Endothelial cell of umbilical vein (primary cell): ENCODE results near the gene DAB1. TPM values are rescaled to one million over a fixed set of nuclear protein-coding genes. Genes with fewer than 3 reads are reported as not detected.

Source experiments
- BruUV-seq: library from RNA; stranded (reverse); fragments of 400-500 nt; replicated peaks from 2 replicates; lab custom pipeline; 2021; lab: Mats Ljungman, UMichigan
- CTCF ChIA-PET: fragments of 300-600, 350-600 bp; sonication (Branson Sonifier 250); formaldehyde crosslinking; loops from one replicate; lab custom pipeline; 2021; ENCODE audit warnings: antibody characterized with exemption, inconsistent platforms; lab: Charles Lee
- POLR2A ChIA-PET: fragments of 300-600, 350-600 bp; sonication (Branson Sonifier 250); formaldehyde crosslinking; loops from one replicate; lab custom pipeline; 2021; ENCODE audit warnings: antibody characterized with exemption, inconsistent platforms; lab: Charles Lee
- DNase-seq: peaks from one replicate; pipeline ENCODE4 v3.0.0-alpha.2; 2011; ENCODE audit warnings: low read depth, low spot score
- FAIRE-seq: peaks from 2 replicates; lab custom pipeline; 2011; peaks lifted over from hg19 to GRCh38; lab: Jason Lieb, UNC
- H2AFZ ChIP-seq: 2 replicates; pipeline ENCODE4 v1.6.0; 2012; ENCODE audit warnings: low read depth, low read length, control low read depth, inconsistent platforms
- H3K27ac ChIP-seq: 2 replicates; pipeline ENCODE4 v1.5.1; 2011; ENCODE audit warnings: low read depth, mild to moderate bottlenecking, control low read depth, low read length, moderate library complexity; ENCODE audit not compliant: insufficient read depth
- H3K27me3 ChIP-seq, 2 experiments: 2 replicates each; pipeline versions ENCODE4 v1.6.0 to v1.6.1; 2011; ENCODE audit warnings: low read length in 2 of 2, mixed read lengths in 1 of 2; ENCODE audit not compliant: control insufficient read depth in 2 of 2, insufficient read depth in 2 of 2
- H3K36me3 ChIP-seq, 2 experiments: 2 replicates in 1 of 2; 3 replicates in 1 of 2; pipeline ENCODE4 v1.5.1; 2011; ENCODE audit warnings: low read length in 2 of 2, mild to moderate bottlenecking in 1 of 2, moderate library complexity in 1 of 2; ENCODE audit not compliant: control insufficient read depth in 2 of 2, insufficient read depth in 2 of 2; ENCODE audit errors: extremely low read depth in 1 of 2
- H3K4me1 ChIP-seq: 3 replicates; pipeline ENCODE4 v1.5.1; 2011; ENCODE audit warnings: mild to moderate bottlenecking, low read length; ENCODE audit not compliant: control insufficient read depth, insufficient read depth; ENCODE audit errors: extremely low read depth
- H3K4me2 ChIP-seq: 2 replicates; pipeline ENCODE4 v1.6.1; 2011; ENCODE audit warnings: low read length, control low read depth, mixed read lengths; ENCODE audit not compliant: insufficient read depth
- H3K4me3 ChIP-seq, 3 experiments: fragments of 200-600 bp in 1 of 3; sonication (generic), shearing (Covaris generic) in 1 of 3; replicated peaks in 1 of 3; 2 replicates each; pipeline ENCODE4 v1.5.1; 2011 to 2016; ENCODE audit warnings: control low read depth in 3 of 3, low read length in 3 of 3, mild to moderate bottlenecking in 2 of 3, inconsistent platforms in 1 of 3, low read depth in 1 of 3, moderate library complexity in 1 of 3; ENCODE audit not compliant: insufficient read depth in 1 of 3
- H3K79me2 ChIP-seq: 2 replicates; pipeline ENCODE4 v1.6.0; 2012; ENCODE audit warnings: low read length, inconsistent platforms; ENCODE audit not compliant: control insufficient read depth, insufficient read depth
- H3K9ac ChIP-seq: replicated peaks from 2 replicates; pipeline ENCODE3; 2011; ENCODE audit warnings: low read length, control low read depth; ENCODE audit not compliant: insufficient read depth; ENCODE audit errors: extremely low read depth
- H3K9me1 ChIP-seq: replicated peaks from 3 replicates; pipeline ENCODE4 v1.6.0; 2011; ENCODE audit warnings: mild to moderate bottlenecking, low read length; ENCODE audit not compliant: control insufficient read depth, insufficient read depth; ENCODE audit errors: extremely low read depth
- H3K9me3 ChIP-seq: replicated peaks from 2 replicates; pipeline ENCODE4 v1.5.1; 2012; ENCODE audit warnings: low read length, inconsistent platforms; ENCODE audit not compliant: control insufficient read depth, insufficient read depth
- H4K20me1 ChIP-seq: replicated peaks from 2 replicates; pipeline ENCODE3; 2011; ENCODE audit warnings: mild to moderate bottlenecking, low read length; ENCODE audit not compliant: control insufficient read depth, insufficient read depth; ENCODE audit errors: extremely low read depth
- GATA2 ChIP-seq: IDR thresholded peaks from 2 replicates; pipeline ENCODE4 v1.7.0; 2011; ENCODE audit warnings: low read depth, mild to moderate bottlenecking, moderate library complexity, mixed read lengths, low read length; ENCODE audit not compliant: insufficient read length, insufficient read depth
- MYC ChIP-seq: IDR thresholded peaks from one replicate; pipeline ENCODE4 v1.6.1; 2011; ENCODE audit warnings: mild to moderate bottlenecking, low read depth, low read length
- POLR2A ChIP-seq: IDR thresholded peaks from 2 replicates; pipeline ENCODE4 v1.6.1; 2012; ENCODE audit warnings: low read depth, mild to moderate bottlenecking, control low read depth, low read length
- POLR2AphosphoS5 ChIP-seq: IDR thresholded peaks from 2 replicates; pipeline ENCODE4 v1.6.1; 2012; ENCODE audit warnings: low read depth, mild to moderate bottlenecking, control low read depth, low read length, moderate library complexity; ENCODE audit not compliant: insufficient read depth
- dilution Hi-C: fragments of 300-500 bp; cut with MboI; formaldehyde crosslinking; loops from one replicate; pipeline ENCODE4 v1.15.0; 2019; ENCODE audit warnings: low sequenced_read_pairs; ENCODE audit not compliant: extremely low pct_ligation_motif_present
- intact Hi-C: fragments of 100-400 bp; cut with micrococcal nuclease; formaldehyde crosslinking; loops from one replicate; pipeline ENCODE4 v1.10.0; 2022
- polyA plus RNA-seq, 4 experiments: library from polyadenylated mRNA; depleted of rRNA in 3 of 4; stranded (reverse) in 3 of 4; unstranded in 1 of 4; fragments of >200 nt; gene quantifications; 2 replicates each; pipeline versions ENCODE4 v1.2.1 to v1.2.3, GENCODE V29; 2011 to 2012; ENCODE audit warnings: missing spikeins in 1 of 4
- total RNA-seq: library from RNA; stranded (reverse); gene quantifications from 2 replicates; pipeline ENCODE4 v1.2.3, GENCODE V29; 2021
- TF ChIP-seq, protein P1 (sequence below): IDR thresholded peaks from 2 replicates; pipeline ENCODE4 v1.6.1; 2011; ENCODE audit not compliant: insufficient read depth, insufficient read length
- TF ChIP-seq, protein P2 (sequence below), 2 donors: IDR thresholded peaks; 1 replicate in 1 of 2; 2 replicates in 1 of 2; pipeline ENCODE4 v1.5.1; 2011; ENCODE audit warnings: low read length in 2 of 2, mild to moderate bottlenecking in 2 of 2, moderate library complexity in 2 of 2, control low read depth in 1 of 2, inconsistent platforms in 1 of 2, low read depth in 1 of 2; ENCODE audit not compliant: insufficient read depth in 1 of 2; ENCODE audit errors: extremely low read depth in 1 of 2

The DAB1 gene
- total and polyA plus RNA-seq, 2 donors (not counting 3 experiments of a cell fraction or from before 2014, with no cell fraction given), result not detected

DNA sequence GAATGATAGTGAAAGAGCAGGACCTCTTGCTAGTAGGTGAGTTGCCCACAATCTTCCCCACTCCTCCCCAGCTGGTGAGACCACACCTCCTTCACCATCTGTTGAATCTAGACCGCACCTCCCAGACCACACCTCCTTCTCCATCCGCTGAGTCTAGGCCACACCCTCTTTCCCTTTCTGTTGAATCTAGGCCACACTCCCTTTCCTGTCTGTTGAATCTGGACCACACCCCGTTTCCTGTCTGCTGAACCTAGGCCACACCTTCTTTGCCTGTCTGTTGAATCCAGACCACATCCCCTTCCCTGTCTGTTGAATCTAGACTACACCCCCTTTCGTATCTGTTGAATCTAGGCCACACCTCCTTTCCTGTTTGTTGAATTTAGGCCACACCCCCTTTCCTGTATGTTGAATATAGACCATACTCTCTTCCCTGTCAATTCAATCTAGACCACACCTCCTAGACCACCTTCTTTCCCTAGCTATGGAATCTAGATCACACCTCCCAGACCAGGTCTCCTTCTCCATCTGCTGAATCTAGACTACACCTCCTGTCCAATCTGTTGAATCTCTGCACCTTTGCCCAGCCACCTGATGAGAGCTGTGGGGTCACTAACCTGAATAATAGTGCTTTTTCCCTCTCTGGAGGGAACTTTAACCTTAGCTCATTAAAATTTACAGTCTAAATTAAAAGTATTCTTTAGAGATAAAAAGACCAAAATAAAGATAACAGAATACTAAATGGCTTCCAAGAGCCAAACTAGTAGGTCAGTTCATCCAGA, 116.3 kb downstream of the DAB1 start:
- no peak for DNase-seq
- ChIA-PET CTCF (no interaction called here), POLR2A (no interaction called here)
- dilution Hi-C loops, result no loop called here
- H3K9me3 ChIP-seq, result peaks cover 2% of the 10 kb centered on the region
- no peaks in the 10 kb centered on the region for H3K27me3 ChIP-seq
- no peaks in the 10 kb centered on the region for H3K36me3 ChIP-seq
- H3K9ac ChIP-seq, result no peak overlapping the region
- H3K4me2 ChIP-seq, result no peak overlapping the region
- H2AFZ ChIP-seq, result no peak overlapping the region
- no peaks in the 10 kb centered on the region for H3K9me1 ChIP-seq
- intact Hi-C loops, result no loop called here
- no peak overlapping the region for H3K27ac ChIP-seq
- H3K79me2 ChIP-seq, result no peaks in the 10 kb centered on the region
- no peak for FAIRE-seq
- no peaks in the 10 kb centered on the region for H4K20me1 ChIP-seq
- BruUV-seq, result no TSS peak
- TF ChIP-seq POLR2AphosphoS5, result no peak
- no peak for TF ChIP-seq GATA2
- TF ChIP-seq MYC, result no peak
- TF ChIP-seq, protein P1, sequence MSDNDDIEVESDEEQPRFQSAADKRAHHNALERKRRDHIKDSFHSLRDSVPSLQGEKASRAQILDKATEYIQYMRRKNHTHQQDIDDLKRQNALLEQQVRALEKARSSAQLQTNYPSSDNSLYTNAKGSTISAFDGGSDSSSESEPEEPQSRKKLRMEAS, result no peak
- TF ChIP-seq, protein P2, sequence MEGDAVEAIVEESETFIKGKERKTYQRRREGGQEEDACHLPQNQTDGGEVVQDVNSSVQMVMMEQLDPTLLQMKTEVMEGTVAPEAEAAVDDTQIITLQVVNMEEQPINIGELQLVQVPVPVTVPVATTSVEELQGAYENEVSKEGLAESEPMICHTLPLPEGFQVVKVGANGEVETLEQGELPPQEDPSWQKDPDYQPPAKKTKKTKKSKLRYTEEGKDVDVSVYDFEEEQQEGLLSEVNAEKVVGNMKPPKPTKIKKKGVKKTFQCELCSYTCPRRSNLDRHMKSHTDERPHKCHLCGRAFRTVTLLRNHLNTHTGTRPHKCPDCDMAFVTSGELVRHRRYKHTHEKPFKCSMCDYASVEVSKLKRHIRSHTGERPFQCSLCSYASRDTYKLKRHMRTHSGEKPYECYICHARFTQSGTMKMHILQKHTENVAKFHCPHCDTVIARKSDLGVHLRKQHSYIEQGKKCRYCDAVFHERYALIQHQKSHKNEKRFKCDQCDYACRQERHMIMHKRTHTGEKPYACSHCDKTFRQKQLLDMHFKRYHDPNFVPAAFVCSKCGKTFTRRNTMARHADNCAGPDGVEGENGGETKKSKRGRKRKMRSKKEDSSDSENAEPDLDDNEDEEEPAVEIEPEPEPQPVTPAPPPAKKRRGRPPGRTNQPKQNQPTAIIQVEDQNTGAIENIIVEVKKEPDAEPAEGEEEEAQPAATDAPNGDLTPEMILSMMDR (IDR thresholded peaks at IDR 0.05; ENCODE audit: extremely low read depth in 1 of 2, insufficient read depth in 1 of 2, low read depth in 1 of 2, low read length in 2 of 2), result no peak
- no peak for TF ChIP-seq POLR2A
- no peak overlapping the region for H3K4me3 ChIP-seq
- no peaks in the 10 kb centered on the region for H3K4me1 ChIP-seq
